Measurements from ENCODE around the gene C9orf78. TPM values are rescaled to one million over a fixed set of nuclear protein-coding genes. Genes with fewer than 3 reads are reported as not detected.

C9orf78 gene
- total and polyA plus RNA-seq, 4 donors = 31.1 to 84.2 (median 50.9) TPM

DNA sequence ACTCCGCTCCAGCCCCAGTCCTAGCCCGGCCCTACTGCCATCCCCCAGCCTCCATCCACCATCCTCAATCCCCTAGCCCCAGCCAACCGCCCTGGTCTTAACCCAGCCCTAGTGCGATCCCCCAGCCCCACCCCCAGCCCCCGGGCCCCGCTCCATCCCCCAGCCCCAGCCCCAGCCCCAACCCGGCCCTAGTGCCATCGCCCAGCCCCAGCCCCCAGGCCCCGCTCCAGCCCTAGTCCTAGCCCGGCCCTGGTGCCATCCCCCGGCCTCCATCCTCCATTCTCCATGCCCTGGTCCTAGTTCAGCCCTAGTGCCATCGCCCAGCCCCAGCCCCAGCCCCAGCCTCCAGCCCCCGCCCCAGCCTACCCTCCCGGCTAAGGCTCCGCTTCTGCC is 11.5 kb downstream of the C9orf78 start:
- H3K36me3 ChIP-seq (ENCODE audit: control insufficient read depth in 4 of 4, insufficient read depth in 3 of 4, low read depth in 1 of 4, low read length in 3 of 4) = peaks cover 11 to 32% (median 21%) of the 10 kb centered on the region in 4 donors
- H3K9ac ChIP-seq (ENCODE audit: low read depth in 1 of 2, low read length in 2 of 2) = no peak overlapping the region
- under 1% methylated on average over 15 of the region's 15 CpGs for WGBS
- no peak for DNase-seq (ENCODE audit: low spot score)
- H3K27ac ChIP-seq (ENCODE audit: low read depth in 1 of 2, low read length in 2 of 2) = peak overlapping the region in 1 of 2 donors; percentile 59
- H3K27me3 ChIP-seq (ENCODE audit: control insufficient read depth in 4 of 4, insufficient read depth in 4 of 4, low read length in 3 of 4) = no peaks in the 10 kb centered on the region
- H3K4me1 ChIP-seq (ENCODE audit: control insufficient read depth in 4 of 4, insufficient read depth in 4 of 4, low read length in 3 of 4) = peaks cover 0 to 11% (median 8%) of the 10 kb centered on the region in 4 donors
- TF ChIP-seq TAF1 (conservative IDR thresholded peaks at IDR 0.05) (no peak), JUND (IDR thresholded peaks at IDR 0.05) (no peak), HNF4A (conservative IDR thresholded peaks at IDR 0.05) (no peak), HNF4G (IDR thresholded peaks at IDR 0.05) (no peak), FOXA1 (IDR thresholded peaks at IDR 0.05) (no peak)
- TF ChIP-seq, protein P1, sequence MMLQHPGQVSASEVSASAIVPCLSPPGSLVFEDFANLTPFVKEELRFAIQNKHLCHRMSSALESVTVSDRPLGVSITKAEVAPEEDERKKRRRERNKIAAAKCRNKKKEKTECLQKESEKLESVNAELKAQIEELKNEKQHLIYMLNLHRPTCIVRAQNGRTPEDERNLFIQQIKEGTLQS (IDR thresholded peaks at IDR 0.05) = no peak
- TF ChIP-seq, protein P2, sequence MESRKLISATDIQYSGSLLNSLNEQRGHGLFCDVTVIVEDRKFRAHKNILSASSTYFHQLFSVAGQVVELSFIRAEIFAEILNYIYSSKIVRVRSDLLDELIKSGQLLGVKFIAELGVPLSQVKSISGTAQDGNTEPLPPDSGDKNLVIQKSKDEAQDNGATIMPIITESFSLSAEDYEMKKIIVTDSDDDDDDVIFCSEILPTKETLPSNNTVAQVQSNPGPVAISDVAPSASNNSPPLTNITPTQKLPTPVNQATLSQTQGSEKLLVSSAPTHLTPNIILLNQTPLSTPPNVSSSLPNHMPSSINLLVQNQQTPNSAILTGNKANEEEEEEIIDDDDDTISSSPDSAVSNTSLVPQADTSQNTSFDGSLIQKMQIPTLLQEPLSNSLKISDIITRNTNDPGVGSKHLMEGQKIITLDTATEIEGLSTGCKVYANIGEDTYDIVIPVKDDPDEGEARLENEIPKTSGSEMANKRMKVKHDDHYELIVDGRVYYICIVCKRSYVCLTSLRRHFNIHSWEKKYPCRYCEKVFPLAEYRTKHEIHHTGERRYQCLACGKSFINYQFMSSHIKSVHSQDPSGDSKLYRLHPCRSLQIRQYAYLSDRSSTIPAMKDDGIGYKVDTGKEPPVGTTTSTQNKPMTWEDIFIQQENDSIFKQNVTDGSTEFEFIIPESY (IDR thresholded peaks at IDR 0.05) = no peak
- peak overlapping the region; percentile 30 to 92 (median 86) for H3K4me3 ChIP-seq (ENCODE audit: low read depth in 1 of 3, low read length in 3 of 3)
- H3K9me3 ChIP-seq (ENCODE audit: control insufficient read depth in 4 of 4, low read length in 3 of 4) = no peaks in the 10 kb centered on the region

DNA sequence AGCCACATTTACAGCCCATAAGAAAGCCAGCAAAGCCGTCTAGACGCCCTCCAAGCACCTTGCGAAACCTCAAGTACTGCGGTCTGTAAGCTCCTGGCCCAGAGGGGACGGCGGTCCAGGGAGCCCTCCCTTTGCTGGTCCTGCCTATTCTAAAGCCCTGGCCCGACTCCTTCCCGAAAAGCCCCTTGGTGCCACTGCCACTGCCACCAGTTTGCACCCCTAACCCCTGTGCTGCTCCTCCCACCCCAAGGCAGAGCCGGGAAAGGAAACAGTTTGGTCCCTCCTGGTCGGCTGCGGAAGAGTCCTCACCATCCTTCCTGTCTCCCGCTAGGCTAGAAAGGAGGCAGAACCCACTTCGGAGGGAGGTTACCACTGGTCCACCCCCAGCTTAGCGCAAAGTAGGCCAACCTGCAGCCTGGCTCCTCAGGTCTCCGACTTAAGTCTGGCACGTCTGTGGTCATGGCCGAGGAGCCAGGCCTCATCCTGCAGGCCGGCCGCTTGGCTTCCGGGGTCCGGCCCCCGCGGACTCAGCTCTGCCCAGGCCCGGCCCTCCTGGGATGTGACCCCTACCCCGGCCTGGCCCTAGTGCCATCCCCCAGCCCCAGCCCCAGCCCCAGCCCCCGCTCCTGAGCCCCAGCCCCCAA is 12.1 kb downstream of the C9orf78 start:
- H3K27me3 ChIP-seq (ENCODE audit: control insufficient read depth in 4 of 4, insufficient read depth in 4 of 4, low read length in 3 of 4) = no peaks in the 10 kb centered on the region
- no peak for TF ChIP-seq HNF4G (IDR thresholded peaks at IDR 0.05)
- TF ChIP-seq YY1 (IDR thresholded peaks at IDR 0.05) = no peak
- TF ChIP-seq RAD21 (IDR thresholded peaks at IDR 0.05) = no peak
- TF ChIP-seq FOXA2 (IDR thresholded peaks at IDR 0.05) = no peak
- no peak for TF ChIP-seq GABPA (IDR thresholded peaks at IDR 0.05 in 1 of 2, conservative IDR thresholded peaks at IDR 0.05 in 1 of 2)
- TF ChIP-seq, protein P2 (IDR thresholded peaks at IDR 0.05) = no peak
- 25% methylated on average over 26 of the region's 26 CpGs for WGBS
- H3K36me3 ChIP-seq (ENCODE audit: control insufficient read depth in 4 of 4, insufficient read depth in 3 of 4, low read depth in 1 of 4, low read length in 3 of 4) = peaks cover 9 to 32% (median 22%) of the 10 kb centered on the region in 4 donors
- H3K9ac ChIP-seq (ENCODE audit: low read depth in 1 of 2, low read length in 2 of 2) = peak overlapping the region in 1 of 2 donors; percentile 42
- peaks cover 0 to 11% (median 8%) of the 10 kb centered on the region in 4 donors for H3K4me1 ChIP-seq (ENCODE audit: control insufficient read depth in 4 of 4, insufficient read depth in 4 of 4, low read length in 3 of 4)
- H3K4me3 ChIP-seq (ENCODE audit: low read depth in 1 of 3, low read length in 3 of 3) = peak overlapping the region; percentile 27 to 86 (median 80)
- no peaks in the 10 kb centered on the region for H3K9me3 ChIP-seq (ENCODE audit: control insufficient read depth in 4 of 4, low read length in 3 of 4)
- DNase-seq (ENCODE audit: low spot score) = no peak
- H3K27ac ChIP-seq (ENCODE audit: low read depth in 1 of 2, low read length in 2 of 2) = no peak overlapping the region

Data from liver (tissue), 9 donors.